ENCODE measurements around the gene TNRC6A.
"Not testable (repeated sequence)": the region's sequence is repeated elsewhere in the genome, so short reads cannot be mapped to it uniquely, and the experiment has no call there.

Gene TNRC6A

GRCh38 chr16:24696699-24697098 lies 32.8 kb upstream of the TNRC6A start:
- H3K4me3 ChIP-seq (ENCODE audit: low read depth in 1 of 2, low read length in 2 of 2) = no peak overlapping the region
- H3K27ac ChIP-seq (ENCODE audit: low read depth, low read length) = no peak overlapping the region
- H3K27me3 ChIP-seq (ENCODE audit: control insufficient read depth in 1 of 2, insufficient read depth in 2 of 2, low read length in 2 of 2) = no peaks in the 10 kb centered on the region
- no peaks in the 10 kb centered on the region for H3K36me3 ChIP-seq (ENCODE audit: control insufficient read depth in 1 of 2, insufficient read depth in 2 of 2, low read length in 2 of 2)
- no peaks in the 10 kb centered on the region for H3K9me3 ChIP-seq (ENCODE audit: control insufficient read depth in 1 of 2, low read length in 2 of 2)
- H3K9ac ChIP-seq (ENCODE audit: low read depth in 1 of 2, low read length in 2 of 2) = no peak overlapping the region
- no peaks in the 10 kb centered on the region for H3K4me1 ChIP-seq (ENCODE audit: control insufficient read depth in 1 of 2, insufficient read depth in 2 of 2, low read length in 2 of 2)

DNA sequence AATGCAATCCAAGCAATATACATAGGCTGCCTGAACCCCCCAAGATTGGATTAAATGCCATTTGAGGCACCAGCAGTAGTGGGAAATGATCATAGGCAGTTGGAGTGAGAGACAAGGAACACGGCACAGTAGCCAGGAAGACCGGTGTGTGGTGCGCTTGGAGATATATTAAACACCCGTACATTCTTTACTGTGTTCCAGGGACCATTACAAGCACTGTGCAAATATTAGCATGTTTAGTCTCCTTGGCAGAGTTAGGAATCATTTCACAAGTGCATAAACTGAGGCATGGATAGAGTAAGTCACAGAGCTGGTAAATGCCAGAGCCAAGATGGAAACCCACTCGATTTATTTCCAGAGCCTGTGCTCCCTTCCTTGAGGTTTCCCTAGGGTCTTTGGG lies 31.1 kb upstream of the TNRC6A start:
- H3K4me1 ChIP-seq (ENCODE audit: control insufficient read depth in 1 of 2, insufficient read depth in 2 of 2, low read length in 2 of 2) = no peaks in the 10 kb centered on the region
- no peak overlapping the region for H3K9ac ChIP-seq (ENCODE audit: low read depth in 1 of 2, low read length in 2 of 2)
- no peaks in the 10 kb centered on the region for H3K36me3 ChIP-seq (ENCODE audit: control insufficient read depth in 1 of 2, insufficient read depth in 2 of 2, low read length in 2 of 2)
- no peak overlapping the region for H3K27ac ChIP-seq (ENCODE audit: low read depth, low read length)
- H3K27me3 ChIP-seq (ENCODE audit: control insufficient read depth in 1 of 2, insufficient read depth in 2 of 2, low read length in 2 of 2) = no peaks in the 10 kb centered on the region
- no peaks in the 10 kb centered on the region for H3K9me3 ChIP-seq (ENCODE audit: control insufficient read depth in 1 of 2, low read length in 2 of 2)
- no peak overlapping the region for H3K4me3 ChIP-seq (ENCODE audit: low read depth in 1 of 2, low read length in 2 of 2)

DNA sequence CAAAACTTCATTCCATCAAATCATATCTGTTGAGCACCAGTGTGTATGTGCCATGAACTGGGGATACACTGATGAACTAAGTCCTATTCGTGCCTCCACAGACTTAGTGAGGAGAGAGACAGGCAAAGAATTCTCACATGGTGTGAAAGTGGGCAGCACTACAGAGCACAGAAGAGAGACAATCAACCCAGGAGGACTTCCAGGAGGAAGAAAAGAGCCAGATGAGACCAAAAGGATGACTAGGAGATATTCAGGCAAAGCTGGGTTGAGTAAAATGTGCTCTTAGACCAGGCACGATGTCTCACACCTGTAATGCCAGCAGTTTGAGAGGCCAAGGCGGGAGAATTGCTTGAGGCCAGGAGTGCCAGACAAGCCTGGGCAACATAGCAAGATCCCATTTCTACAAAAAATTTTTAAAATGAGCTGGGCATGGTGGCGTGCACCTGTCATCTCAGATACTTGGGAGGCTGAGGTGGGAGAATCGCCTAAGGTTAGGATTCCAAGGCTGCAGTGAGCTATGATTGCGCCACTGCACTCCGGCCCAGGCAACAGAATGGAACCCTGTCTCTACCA lies 30.2 kb upstream of the TNRC6A start:
- Histone ChIP-seq H3K9ac (ENCODE audit: low read depth in 1 of 2, low read length in 2 of 2) (no peak overlapping the region), H3K27ac (ENCODE audit: low read depth, low read length) (no peak overlapping the region), H3K4me1 (ENCODE audit: control insufficient read depth in 1 of 2, insufficient read depth in 2 of 2, low read length in 2 of 2) (no peaks in the 10 kb centered on the region)

GRCh38 chr16:24700549-24701392 lies 28.7 kb upstream of the TNRC6A start:
- H3K27ac ChIP-seq (ENCODE audit: low read depth, low read length) = no peak overlapping the region
- no peaks in the 10 kb centered on the region for H3K4me1 ChIP-seq (ENCODE audit: control insufficient read depth in 1 of 2, insufficient read depth in 2 of 2, low read length in 2 of 2)
- no peaks in the 10 kb centered on the region for H3K27me3 ChIP-seq (ENCODE audit: control insufficient read depth in 1 of 2, insufficient read depth in 2 of 2, low read length in 2 of 2)
- H3K36me3 ChIP-seq (ENCODE audit: control insufficient read depth in 1 of 2, insufficient read depth in 2 of 2, low read length in 2 of 2) = no peaks in the 10 kb centered on the region
- no peak overlapping the region for H3K4me3 ChIP-seq (ENCODE audit: low read depth in 1 of 2, low read length in 2 of 2)
- H3K9me3 ChIP-seq (ENCODE audit: control insufficient read depth in 1 of 2, low read length in 2 of 2) = no peaks in the 10 kb centered on the region
- no peak overlapping the region for H3K9ac ChIP-seq (ENCODE audit: low read depth in 1 of 2, low read length in 2 of 2)

More for the DNA sequence above, 30.2 kb upstream of the TNRC6A start:
- Histone ChIP-seq H3K9me3 (ENCODE audit: control insufficient read depth in 1 of 2, low read length in 2 of 2) (no peaks in the 10 kb centered on the region), H3K27me3 (ENCODE audit: control insufficient read depth in 1 of 2, insufficient read depth in 2 of 2, low read length in 2 of 2) (no peaks in the 10 kb centered on the region), H3K36me3 (ENCODE audit: control insufficient read depth in 1 of 2, insufficient read depth in 2 of 2, low read length in 2 of 2) (no peaks in the 10 kb centered on the region), H3K4me3 (ENCODE audit: low read depth in 1 of 2, low read length in 2 of 2) (no peak overlapping the region)

GRCh38 chr16:24701521-24701951 lies 27.9 kb upstream of the TNRC6A start:
- no peak overlapping the region for H3K27ac ChIP-seq (ENCODE audit: low read depth, low read length)
- no peaks in the 10 kb centered on the region for H3K4me1 ChIP-seq (ENCODE audit: control insufficient read depth in 1 of 2, insufficient read depth in 2 of 2, low read length in 2 of 2)
- H3K9me3 ChIP-seq (ENCODE audit: control insufficient read depth in 1 of 2, low read length in 2 of 2) = no peaks in the 10 kb centered on the region
- H3K9ac ChIP-seq (ENCODE audit: low read depth in 1 of 2, low read length in 2 of 2) = no peak overlapping the region
- H3K27me3 ChIP-seq (ENCODE audit: control insufficient read depth in 1 of 2, insufficient read depth in 2 of 2, low read length in 2 of 2) = no peaks in the 10 kb centered on the region
- no peak overlapping the region for H3K4me3 ChIP-seq (ENCODE audit: low read depth in 1 of 2, low read length in 2 of 2)
- H3K36me3 ChIP-seq (ENCODE audit: control insufficient read depth in 1 of 2, insufficient read depth in 2 of 2, low read length in 2 of 2) = no peaks in the 10 kb centered on the region

GRCh38 chr16:24707760-24708159 lies 21.7 kb upstream of the TNRC6A start:
- H3K9ac ChIP-seq (ENCODE audit: low read depth in 1 of 2, low read length in 2 of 2); H3K27ac ChIP-seq (ENCODE audit: low read depth, low read length); H3K36me3 ChIP-seq (ENCODE audit: control insufficient read depth in 1 of 2, insufficient read depth in 2 of 2, low read length in 2 of 2); H3K27me3 ChIP-seq (ENCODE audit: control insufficient read depth in 1 of 2, insufficient read depth in 2 of 2, low read length in 2 of 2); H3K9me3 ChIP-seq (ENCODE audit: control insufficient read depth in 1 of 2, low read length in 2 of 2); H3K4me3 ChIP-seq (ENCODE audit: low read depth in 1 of 2, low read length in 2 of 2); H3K4me1 ChIP-seq (ENCODE audit: control insufficient read depth in 1 of 2, insufficient read depth in 2 of 2, low read length in 2 of 2): not testable (repeated sequence)

DNA sequence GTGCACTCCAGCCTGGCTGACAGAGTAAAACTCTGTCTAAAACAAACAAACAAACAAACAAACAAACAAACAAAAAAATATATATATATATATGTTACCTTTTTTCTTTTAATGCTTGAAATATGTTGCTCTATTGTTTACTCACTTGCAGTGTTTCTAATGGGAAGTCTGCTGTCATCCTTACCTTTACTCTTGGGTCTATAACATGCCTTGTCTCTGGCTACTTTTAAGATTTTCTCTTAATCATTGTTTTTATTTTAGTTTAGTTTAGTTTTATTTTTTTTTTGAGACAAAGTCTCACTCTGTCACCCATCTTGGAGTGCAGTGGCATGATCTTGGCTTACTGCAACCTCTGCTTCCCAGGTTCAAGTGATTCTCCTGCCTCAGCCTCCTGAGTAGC lies 16.1 kb upstream of the TNRC6A start:
- Histone ChIP-seq H3K27me3 (ENCODE audit: control insufficient read depth in 1 of 2, insufficient read depth in 2 of 2, low read length in 2 of 2) (no peaks in the 10 kb centered on the region), H3K27ac (ENCODE audit: low read depth, low read length) (no peak overlapping the region), H3K4me1 (ENCODE audit: control insufficient read depth in 1 of 2, insufficient read depth in 2 of 2, low read length in 2 of 2) (no peaks in the 10 kb centered on the region), H3K36me3 (ENCODE audit: control insufficient read depth in 1 of 2, insufficient read depth in 2 of 2, low read length in 2 of 2) (no peaks in the 10 kb centered on the region), H3K9me3 (ENCODE audit: control insufficient read depth in 1 of 2, low read length in 2 of 2) (peaks cover 0 to 2% of the 10 kb centered on the region in 2 donors), H3K9ac (ENCODE audit: low read depth in 1 of 2, low read length in 2 of 2) (no peak overlapping the region), H3K4me3 (ENCODE audit: low read depth in 1 of 2, low read length in 2 of 2) (no peak overlapping the region)

DNA sequence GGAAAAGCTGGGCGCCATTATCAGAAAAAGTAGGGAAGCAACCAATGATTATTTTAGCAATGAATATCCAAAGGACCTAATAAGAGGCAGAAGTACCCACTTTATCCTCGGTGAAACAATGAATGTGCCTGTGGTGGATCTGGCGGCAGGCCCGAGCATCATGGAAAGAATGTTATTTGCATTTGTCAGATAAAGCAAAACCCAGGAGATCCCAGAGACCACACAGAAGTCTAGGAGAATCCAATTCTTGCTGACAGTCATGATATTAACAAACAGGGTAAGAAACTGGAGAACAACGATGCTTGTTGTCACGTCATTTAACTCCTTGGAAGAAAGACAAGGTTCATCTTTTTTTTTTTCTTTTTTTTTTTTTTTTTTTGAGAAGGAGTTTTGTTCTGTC lies 12.0 kb upstream of the TNRC6A start:
- Histone ChIP-seq H3K9me3 (ENCODE audit: control insufficient read depth in 1 of 2, low read length in 2 of 2) (peaks cover 0 to 2% of the 10 kb centered on the region in 2 donors), H3K27me3 (ENCODE audit: control insufficient read depth in 1 of 2, insufficient read depth in 2 of 2, low read length in 2 of 2) (no peaks in the 10 kb centered on the region), H3K27ac (ENCODE audit: low read depth, low read length) (no peak overlapping the region), H3K4me3 (ENCODE audit: low read depth in 1 of 2, low read length in 2 of 2) (no peak overlapping the region), H3K9ac (ENCODE audit: low read depth in 1 of 2, low read length in 2 of 2) (no peak overlapping the region), H3K36me3 (ENCODE audit: control insufficient read depth in 1 of 2, insufficient read depth in 2 of 2, low read length in 2 of 2) (no peaks in the 10 kb centered on the region), H3K4me1 (ENCODE audit: control insufficient read depth in 1 of 2, insufficient read depth in 2 of 2, low read length in 2 of 2) (no peaks in the 10 kb centered on the region)

DNA sequence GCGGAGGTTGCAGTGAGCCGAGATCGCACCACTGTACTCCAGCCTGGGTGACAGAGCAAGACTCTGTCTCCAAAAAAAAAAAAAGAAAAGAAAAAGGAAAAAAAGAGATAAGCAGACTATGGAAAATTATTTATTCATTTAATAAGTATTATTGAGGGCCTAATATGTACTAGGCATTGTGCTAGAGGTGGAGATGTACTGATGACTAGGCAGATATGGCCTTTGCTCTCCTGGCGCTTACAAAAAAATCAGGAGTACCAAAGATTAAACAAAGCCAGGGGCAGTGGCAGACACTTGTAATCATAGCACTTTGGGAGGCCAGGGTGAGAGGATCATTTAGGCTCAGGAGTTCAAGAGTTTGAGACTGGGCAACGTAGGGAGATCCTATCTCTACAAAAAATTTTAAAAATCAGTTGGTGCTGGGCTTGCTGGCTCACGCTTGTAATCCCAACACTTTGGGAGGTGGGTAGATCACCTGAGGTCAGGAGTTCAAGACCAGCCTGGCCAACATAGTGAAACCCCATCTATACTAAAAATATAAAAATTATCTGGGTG lies 10.4 kb upstream of the TNRC6A start:
- Histone ChIP-seq H3K27ac (ENCODE audit: low read depth, low read length) (no peak overlapping the region), H3K36me3 (ENCODE audit: control insufficient read depth in 1 of 2, insufficient read depth in 2 of 2, low read length in 2 of 2) (no peaks in the 10 kb centered on the region), H3K27me3 (ENCODE audit: control insufficient read depth in 1 of 2, insufficient read depth in 2 of 2, low read length in 2 of 2) (no peaks in the 10 kb centered on the region), H3K9me3 (ENCODE audit: control insufficient read depth in 1 of 2, low read length in 2 of 2) (no peaks in the 10 kb centered on the region), H3K9ac (ENCODE audit: low read depth in 1 of 2, low read length in 2 of 2) (no peak overlapping the region), H3K4me3 (ENCODE audit: low read depth in 1 of 2, low read length in 2 of 2) (no peak overlapping the region), H3K4me1 (ENCODE audit: control insufficient read depth in 1 of 2, insufficient read depth in 2 of 2, low read length in 2 of 2) (no peaks in the 10 kb centered on the region)

DNA sequence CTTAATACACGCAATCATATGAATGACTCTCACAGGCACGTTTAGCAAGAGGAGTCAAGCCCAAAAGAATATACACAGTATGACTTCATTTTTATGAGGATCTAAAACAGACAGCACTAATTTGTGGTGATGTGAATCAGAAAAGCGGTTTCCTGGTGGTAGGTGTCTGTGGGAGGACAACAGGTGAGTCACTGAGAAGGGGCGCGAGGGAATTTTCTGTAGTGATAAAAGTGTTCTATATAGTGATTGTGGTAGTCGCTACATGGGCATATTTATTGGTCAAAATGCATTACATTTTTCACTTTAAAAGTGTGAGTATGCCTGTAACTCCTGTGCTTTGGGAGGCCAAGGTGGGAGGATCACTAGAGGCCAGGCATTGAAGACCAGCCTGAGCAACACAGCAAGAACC lies 7.6 kb upstream of the TNRC6A start:
- Histone ChIP-seq H3K27me3 (ENCODE audit: control insufficient read depth in 1 of 2, insufficient read depth in 2 of 2, low read length in 2 of 2) (no peaks in the 10 kb centered on the region), H3K9ac (ENCODE audit: low read depth in 1 of 2, low read length in 2 of 2) (no peak overlapping the region), H3K4me3 (ENCODE audit: low read depth in 1 of 2, low read length in 2 of 2) (no peak overlapping the region), H3K9me3 (ENCODE audit: control insufficient read depth in 1 of 2, low read length in 2 of 2) (no peaks in the 10 kb centered on the region), H3K4me1 (ENCODE audit: control insufficient read depth in 1 of 2, insufficient read depth in 2 of 2, low read length in 2 of 2) (no peaks in the 10 kb centered on the region), H3K36me3 (ENCODE audit: control insufficient read depth in 1 of 2, insufficient read depth in 2 of 2, low read length in 2 of 2) (no peaks in the 10 kb centered on the region), H3K27ac (ENCODE audit: low read depth, low read length) (no peak overlapping the region)
